Mesenchymal stem cell (in vitro differentiated cells and primary cell): ENCODE results near the gene AHCY. TPM values are rescaled to one million over a fixed set of nuclear protein-coding genes. Genes with fewer than 3 reads are reported as not detected.
"Not testable (repeated sequence)": the region's sequence is repeated elsewhere in the genome, so short reads cannot be mapped to it uniquely, and the experiment has no call there.

Experiments
- DNase-seq: peaks from one replicate; pipeline ENCODE4 v3.0.0-alpha.2; 2013
- H2AFZ ChIP-seq: one replicate; pipeline ENCODE4 v1.6.1; 2013; ENCODE audit warnings: low read depth, mild to moderate bottlenecking, control low read depth, inconsistent platforms, low read length, moderate library complexity
- H2AK5ac ChIP-seq: 2 replicates; pipeline ENCODE4 v1.6.1; 2013; ENCODE audit warnings: low read length, moderate library complexity, mild to moderate bottlenecking, inconsistent platforms; ENCODE audit not compliant: severe bottlenecking
- H2BK120ac ChIP-seq: one replicate; pipeline ENCODE4 v1.6.1; 2013; ENCODE audit warnings: low read depth, mild to moderate bottlenecking, inconsistent platforms, low read length, moderate library complexity
- H2BK12ac ChIP-seq, 2 experiments: one replicate each; pipeline ENCODE4 v1.6.1; 2013; ENCODE audit warnings: inconsistent platforms in 2 of 2, low read length in 2 of 2, mild to moderate bottlenecking in 2 of 2, moderate library complexity in 2 of 2, control low read depth in 1 of 2
- H2BK15ac ChIP-seq: one replicate; pipeline ENCODE4 v1.6.1; 2013; ENCODE audit warnings: mild to moderate bottlenecking, low read depth, inconsistent platforms; ENCODE audit not compliant: poor library complexity, severe bottlenecking
- H2BK5ac ChIP-seq: 2 replicates; pipeline ENCODE4 v1.6.1; 2013; ENCODE audit warnings: low read depth, mild to moderate bottlenecking, low read length, control low read depth, inconsistent platforms; ENCODE audit not compliant: poor library complexity, severe bottlenecking
- H3K14ac ChIP-seq, 2 experiments: one replicate each; pipeline ENCODE4 v1.6.1; 2013; ENCODE audit warnings: inconsistent platforms in 2 of 2, low read length in 2 of 2, control low read depth in 1 of 2, mild to moderate bottlenecking in 1 of 2, moderate library complexity in 1 of 2
- H3K18ac ChIP-seq, 2 experiments: one replicate each; pipeline ENCODE4 v1.6.1; 2013; ENCODE audit warnings: inconsistent platforms in 2 of 2, low read length in 2 of 2, control low read depth in 1 of 2, low read depth in 1 of 2, mild to moderate bottlenecking in 1 of 2
- H3K23ac ChIP-seq, 2 experiments: one replicate each; pipeline ENCODE4 v1.6.1; 2013; ENCODE audit warnings: inconsistent platforms in 2 of 2, low read length in 2 of 2, mild to moderate bottlenecking in 2 of 2, moderate library complexity in 2 of 2, control low read depth in 1 of 2
- H3K27ac ChIP-seq: 2 replicates; pipeline ENCODE4 v1.5.1; 2013; ENCODE audit warnings: mild to moderate bottlenecking, moderate library complexity, low read length, control low read depth, inconsistent platforms; ENCODE audit not compliant: poor library complexity, severe bottlenecking
- H3K27me3 ChIP-seq, 2 experiments: 2 replicates each; pipeline versions ENCODE4 v1.6.1 to v1.7.0; 2013; ENCODE audit warnings: low read length in 2 of 2, mild to moderate bottlenecking in 2 of 2, moderate library complexity in 2 of 2, control low read depth in 1 of 2, inconsistent platforms in 1 of 2; ENCODE audit not compliant: control insufficient read depth in 1 of 2, insufficient read depth in 1 of 2
- H3K36me3 ChIP-seq, 2 experiments: 2 replicates each; pipeline versions ENCODE4 v1.6.1 to v1.7.0; 2013; ENCODE audit warnings: low read length in 2 of 2, control low read depth in 1 of 2, inconsistent platforms in 1 of 2, low read depth in 1 of 2, mild to moderate bottlenecking in 1 of 2; ENCODE audit not compliant: insufficient read depth in 2 of 2, control insufficient read depth in 1 of 2
- H3K4ac ChIP-seq, 2 experiments: one replicate each; pipeline ENCODE4 v1.6.1; 2013; ENCODE audit warnings: inconsistent platforms in 2 of 2, low read length in 2 of 2, mild to moderate bottlenecking in 2 of 2, moderate library complexity in 2 of 2, control low read depth in 1 of 2, low read depth in 1 of 2
- H3K4me1 ChIP-seq: 2 replicates; pipeline ENCODE4 v1.6.1; 2013; ENCODE audit warnings: low read depth, low read length, control low read depth; ENCODE audit not compliant: control insufficient read depth, insufficient read depth
- H3K4me2 ChIP-seq: 2 replicates; pipeline ENCODE4 v1.6.1; 2013; ENCODE audit warnings: low read length, mild to moderate bottlenecking, inconsistent platforms; ENCODE audit not compliant: poor library complexity, severe bottlenecking
- H3K4me3 ChIP-seq, 2 experiments: 2 replicates each; pipeline versions ENCODE4 v1.5.1 to v1.7.0; 2013; ENCODE audit warnings: low read length in 2 of 2, mild to moderate bottlenecking in 2 of 2, control low read depth in 1 of 2, low read depth in 1 of 2; ENCODE audit not compliant: insufficient read depth in 1 of 2
- H3K79me1 ChIP-seq: replicated peaks from 2 replicates; pipeline ENCODE4 v1.6.1; 2013; ENCODE audit warnings: mild to moderate bottlenecking, control low read depth, low read length, inconsistent platforms; ENCODE audit not compliant: poor library complexity, severe bottlenecking
- H3K9ac ChIP-seq: 2 replicates; pipeline ENCODE4 v1.7.0; 2013; ENCODE audit warnings: mild to moderate bottlenecking, low read length, moderate library complexity
- H3K9me3 ChIP-seq: 2 replicates; pipeline ENCODE4 v1.7.0; 2013; ENCODE audit warnings: mild to moderate bottlenecking, low read length; ENCODE audit not compliant: control insufficient read depth
- H4K8ac ChIP-seq: one replicate; pipeline ENCODE4 v1.6.1; 2013; ENCODE audit warnings: inconsistent platforms, mild to moderate bottlenecking, low read length, moderate library complexity
- H4K91ac ChIP-seq: one replicate; pipeline ENCODE4 v1.6.1; 2013; ENCODE audit warnings: mild to moderate bottlenecking, low read length, inconsistent platforms
- WGBS: methylation state at CpG from one replicate; pipeline ENCODE4 v1.1.7; 2013; ENCODE audit warnings: mixed read lengths; 5-methylcytosine and 5-hydroxymethylcytosine counted together
- polyA plus RNA-seq, 2 experiments: library from polyadenylated mRNA; stranded (reverse); fragments of 200-250 nt; gene quantifications; one replicate each; pipeline ENCODE4 v1.2.3, GENCODE V29; 2013

AHCY gene
- 99.0 TPM for polyA plus RNA-seq (2013, experiment 1 of 2)
- polyA plus RNA-seq (2013, experiment 2 of 2) = 96.2 TPM

DNA sequence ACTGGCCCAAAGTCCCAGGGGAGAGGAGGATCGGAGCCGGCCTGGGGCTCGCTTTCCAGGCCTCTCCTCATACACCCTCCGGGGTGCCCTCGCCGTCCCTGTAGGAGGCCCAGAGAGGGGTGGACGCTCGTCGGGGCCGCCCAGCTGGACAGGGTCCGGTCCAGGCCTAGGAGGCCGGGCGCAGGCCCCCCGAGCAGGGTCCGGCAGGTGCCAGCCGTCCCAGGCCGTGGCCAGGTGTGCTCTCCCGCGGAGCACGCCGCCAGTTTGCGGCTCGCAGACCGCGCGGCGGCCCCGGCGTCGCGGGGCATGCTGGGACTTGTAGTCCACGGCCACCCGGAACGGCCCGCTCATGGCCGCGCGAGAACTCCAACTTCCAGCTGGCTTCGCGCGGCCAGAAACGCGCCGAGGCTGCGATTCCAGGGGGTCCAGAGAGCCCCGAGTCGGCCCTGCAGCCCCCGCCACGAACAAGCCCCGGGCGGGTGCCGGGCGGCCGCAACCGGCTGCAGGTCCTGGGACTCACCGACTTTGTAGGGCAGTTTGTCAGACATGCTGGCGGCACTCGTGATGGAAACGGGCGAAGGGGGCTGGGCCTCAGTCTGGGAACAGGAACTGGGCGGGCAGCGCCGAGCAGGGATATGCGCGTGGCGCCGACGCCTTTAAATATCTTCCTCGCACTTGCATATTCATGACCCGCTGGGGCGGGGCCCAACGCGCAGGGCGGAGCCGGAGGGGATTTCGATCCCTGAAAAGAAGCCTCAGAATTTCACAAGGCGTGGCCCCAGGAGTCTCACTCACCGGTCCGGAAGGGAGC is at the start of gene AHCY:
Gene AHCY, minus strand, starts transcription at position 633 of the 811 bp plus-strand sequence. Its CDS starts 85 bp downstream, at position 548.
- Histone ChIP-seq H4K8ac (peak within 1 kb of the TSS; percentile 85), H2AK5ac (no peak within 1 kb of the TSS), H3K4me3 (peak within 1 kb of the TSS; percentile 89 to 95), H3K4ac (peak within 1 kb of the TSS; percentile 15 to 94), H2AFZ (peak within 1 kb of the TSS; percentile 75), H3K27ac (peak within 1 kb of the TSS; percentile 87), H3K4me2 (peak within 1 kb of the TSS; percentile 92), H3K18ac (peak within 1 kb of the TSS; percentile 87 to 93), H3K23ac (peak within 1 kb of the TSS in 1 of 2 experiments; percentile 68), H3K79me1 (peaks cover 5% of the 10 kb centered on the region), H3K9ac (peak within 1 kb of the TSS; percentile 96), H2BK15ac (peak within 1 kb of the TSS; percentile 87), H2BK12ac (peak within 1 kb of the TSS; percentile 48 to 54), H3K36me3 (no peaks in the 10 kb centered on the region), H4K91ac (peak within 1 kb of the TSS; percentile 68), H3K27me3 (no peaks in the 10 kb centered on the region), H3K4me1 (peaks cover 22% of the 10 kb centered on the region), H2BK120ac (peak within 1 kb of the TSS; percentile 79), H2BK5ac (peak within 1 kb of the TSS; percentile 91), H3K14ac (peak within 1 kb of the TSS in 1 of 2 experiments; percentile 88), H3K9me3 (no peaks in the 10 kb centered on the region)
- WGBS = under 1% methylated on average over 73 of the region's 79 CpGs
- peak; percentile 97 for DNase-seq

DNA sequence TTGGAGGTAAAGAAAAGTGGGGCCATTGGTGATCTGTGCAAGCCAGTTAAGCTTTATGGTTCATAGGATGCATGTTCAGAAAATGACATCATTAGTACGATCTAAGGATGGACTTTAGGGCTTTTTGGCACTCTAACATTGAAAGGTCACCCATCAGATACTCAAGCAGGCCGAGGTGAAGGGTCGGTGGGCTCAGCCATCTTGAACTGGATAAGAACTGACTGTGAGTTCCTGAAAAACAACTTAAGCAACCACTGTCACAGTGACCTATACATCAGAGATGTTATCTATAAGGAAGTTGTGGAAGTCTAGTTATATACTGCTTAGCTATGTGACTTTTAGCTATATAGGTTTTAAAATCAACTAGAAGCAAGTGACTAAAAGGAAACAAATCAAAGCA is 46.9 kb upstream of the AHCY start:
- Histone ChIP-seq H3K4me3 (no peak overlapping the region), H2BK5ac (no peak overlapping the region), H2BK12ac (no peak overlapping the region), H3K4ac (no peak overlapping the region), H2AFZ (no peak overlapping the region), H4K91ac (no peak overlapping the region), H3K23ac (no peak overlapping the region), H2AK5ac (no peak overlapping the region), H3K27me3 (no peaks in the 10 kb centered on the region), H3K9me3 (no peaks in the 10 kb centered on the region), H3K9ac (no peak overlapping the region), H3K79me1 (no peaks in the 10 kb centered on the region), H2BK120ac (no peak overlapping the region), H3K14ac (no peak overlapping the region), H3K4me1 (no peaks in the 10 kb centered on the region), H4K8ac (no peak overlapping the region), H3K27ac (no peak overlapping the region), H2BK15ac (no peak overlapping the region), H3K18ac (no peak overlapping the region), H3K36me3 (no peaks in the 10 kb centered on the region), H3K4me2 (no peak overlapping the region)
- DNase-seq = no peak
- whole genome bisulfite sequencing = 63% methylated on average over 3 of the region's 3 CpGs

DNA sequence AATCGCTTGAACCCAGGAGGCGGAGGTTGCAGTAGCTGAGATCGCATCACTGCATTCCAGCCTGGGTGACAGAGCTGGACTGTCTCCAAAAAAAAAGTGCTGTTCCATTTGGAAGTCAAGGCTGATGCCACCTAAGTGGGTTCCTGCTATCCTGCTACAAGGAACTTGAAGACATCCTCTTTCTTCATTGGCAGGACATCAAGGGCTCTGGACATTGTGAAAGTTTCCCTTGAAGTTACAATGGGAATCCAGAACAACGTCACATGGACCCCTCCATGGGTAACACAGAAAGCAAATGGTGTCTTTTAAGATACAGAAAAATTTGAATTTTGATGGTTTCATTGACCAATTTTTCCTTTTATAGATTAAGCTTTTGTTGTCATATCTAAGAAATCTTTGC is 44.4 kb upstream of the AHCY start:
- no peak overlapping the region for H2BK5ac ChIP-seq

DNA sequence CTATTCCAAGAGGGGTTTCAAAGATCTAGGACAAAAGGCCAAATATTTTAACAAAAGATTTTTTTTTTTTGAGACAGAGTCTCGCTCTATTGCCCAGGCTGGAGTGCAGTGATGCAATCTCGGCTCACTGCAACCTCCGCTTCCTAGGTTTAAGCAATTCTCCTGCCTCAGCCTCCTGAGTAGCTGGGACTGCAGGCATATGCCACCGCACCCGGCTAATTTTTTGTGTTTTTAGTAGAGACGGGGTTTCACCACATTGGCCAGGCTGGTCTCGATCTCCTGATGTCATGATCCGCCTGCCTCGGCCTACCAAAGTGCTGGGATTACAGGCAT is 43.3 kb upstream of the AHCY start:
- H2BK15ac ChIP-seq, H2AFZ ChIP-seq, H3K4me2 ChIP-seq, H3K18ac ChIP-seq, H3K79me1 ChIP-seq, H2BK120ac ChIP-seq, H3K23ac ChIP-seq, H3K4me1 ChIP-seq, H4K91ac ChIP-seq, H3K9ac ChIP-seq, DNase-seq, H3K27ac ChIP-seq, H4K8ac ChIP-seq, H3K4ac ChIP-seq, H2BK5ac ChIP-seq, H3K14ac ChIP-seq, H2BK12ac ChIP-seq, H3K4me3 ChIP-seq, H3K36me3 ChIP-seq, H3K27me3 ChIP-seq, H2AK5ac ChIP-seq, H3K9me3 ChIP-seq: not testable (repeated sequence)
- WGBS = 95% methylated on average over 9 of the region's 9 CpGs

More for the DNA sequence above, 44.4 kb upstream of the AHCY start:
- H3K4ac ChIP-seq = no peak overlapping the region
- no peak overlapping the region for H4K8ac ChIP-seq
- no peak overlapping the region for H4K91ac ChIP-seq
- no peaks in the 10 kb centered on the region for H3K27me3 ChIP-seq
- no peak overlapping the region for H2BK120ac ChIP-seq
- no peak overlapping the region for H3K4me3 ChIP-seq
- 97% methylated on average over 4 of the region's 4 CpGs for WGBS
- H3K14ac ChIP-seq = no peak overlapping the region
- H3K79me1 ChIP-seq = no peaks in the 10 kb centered on the region
- H3K4me2 ChIP-seq = no peak overlapping the region
- no peak overlapping the region for H3K23ac ChIP-seq
- H2BK15ac ChIP-seq = no peak overlapping the region
- no peaks in the 10 kb centered on the region for H3K4me1 ChIP-seq
- no peak overlapping the region for H2AK5ac ChIP-seq
- no peak overlapping the region for H3K9ac ChIP-seq
- no peak overlapping the region for H2AFZ ChIP-seq
- H3K36me3 ChIP-seq = no peaks in the 10 kb centered on the region
- no peaks in the 10 kb centered on the region for H3K9me3 ChIP-seq
- H3K18ac ChIP-seq = no peak overlapping the region
- H2BK12ac ChIP-seq = no peak overlapping the region
- no peak for DNase-seq
- H3K27ac ChIP-seq = no peak overlapping the region
